ENCODE measurements around the gene SPATS2.

GRCh38 chr12:49344486-49345050 is 22.7 kb upstream of the SPATS2 start:
- no peak for TF ChIP-seq CTCF (IDR thresholded peaks at IDR 0.05)
- TF ChIP-seq POLR2A (IDR thresholded peaks at IDR 0.05), result no peak

All from thyroid gland (tissue), 4 donors.